ENCODE measurements around the gene SLC6A20.

Gene SLC6A20

DNA sequence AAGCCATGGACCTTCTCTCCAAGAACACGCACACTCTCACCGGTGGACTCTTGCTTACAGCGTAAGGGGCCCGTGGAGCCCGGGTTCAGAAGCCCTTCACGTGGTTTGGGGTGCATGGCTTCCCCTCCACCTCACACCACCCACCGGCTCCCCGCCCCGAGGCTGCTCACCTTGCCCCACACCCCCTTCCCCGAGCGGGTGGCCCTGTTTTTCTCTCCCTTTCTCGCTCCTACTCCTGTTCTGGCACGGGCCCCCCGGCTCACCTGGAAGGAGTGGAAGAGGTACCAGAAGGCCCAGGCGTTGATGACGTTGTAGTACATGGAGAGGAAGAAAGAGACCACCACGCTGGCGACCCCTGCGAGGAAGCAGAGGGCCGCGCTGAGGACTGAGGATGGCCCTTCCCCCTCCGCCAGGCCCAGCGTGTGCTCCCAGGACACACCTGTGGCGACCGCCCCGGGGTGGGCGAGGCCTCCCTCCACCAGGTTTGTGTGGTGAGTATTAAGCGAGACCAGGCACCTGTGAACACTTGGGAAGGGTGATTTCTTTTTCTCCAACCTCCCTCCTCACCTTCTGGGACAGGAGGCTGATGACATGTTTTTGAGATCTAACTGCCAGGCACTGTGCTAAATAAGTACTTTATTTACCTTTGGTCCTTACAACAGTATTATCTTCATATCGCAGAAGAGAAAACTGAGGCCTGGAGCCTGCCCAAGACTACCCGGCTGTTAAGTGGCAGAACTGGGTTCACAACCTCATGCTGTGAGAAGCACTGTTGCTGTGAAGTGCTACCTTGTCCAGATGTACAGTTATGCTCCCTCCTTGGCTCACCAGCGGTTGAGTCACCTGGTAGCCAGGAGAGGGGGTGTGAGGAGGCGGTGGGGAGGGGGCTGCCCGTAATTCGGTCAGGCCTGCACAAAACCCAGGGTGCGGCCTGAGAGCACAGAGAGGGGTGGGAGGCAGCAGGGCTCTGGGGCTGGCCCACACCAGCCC lies 16.3 kb downstream of the SLC6A20 start:
- no peak for DNase-seq (ENCODE audit: low read depth in 2 of 2)

DNA sequence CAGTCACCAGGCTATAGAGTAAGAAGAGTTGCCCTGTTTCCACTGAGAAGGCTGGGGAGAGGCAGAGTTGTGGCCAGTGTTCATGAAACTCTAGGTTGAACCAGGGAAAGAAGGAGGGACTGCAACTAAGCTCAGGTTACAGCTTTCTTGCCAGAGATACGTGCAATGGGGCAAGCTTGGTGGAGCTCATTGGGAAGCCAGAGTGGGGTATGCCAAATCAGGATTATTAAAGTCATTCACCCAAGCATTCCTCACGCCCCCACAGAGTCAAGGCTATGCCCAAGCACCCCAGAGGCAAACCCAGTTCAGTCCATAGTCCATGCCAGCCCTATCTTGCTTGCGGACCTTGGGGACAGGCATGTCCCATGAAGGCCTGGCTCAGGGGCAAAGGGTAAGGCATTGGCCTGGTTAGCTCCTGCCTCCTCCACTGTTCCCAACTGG lies 17.6 kb downstream of the SLC6A20 start:
- DNase-seq (ENCODE audit: low read depth in 2 of 2) = no peak

DNA sequence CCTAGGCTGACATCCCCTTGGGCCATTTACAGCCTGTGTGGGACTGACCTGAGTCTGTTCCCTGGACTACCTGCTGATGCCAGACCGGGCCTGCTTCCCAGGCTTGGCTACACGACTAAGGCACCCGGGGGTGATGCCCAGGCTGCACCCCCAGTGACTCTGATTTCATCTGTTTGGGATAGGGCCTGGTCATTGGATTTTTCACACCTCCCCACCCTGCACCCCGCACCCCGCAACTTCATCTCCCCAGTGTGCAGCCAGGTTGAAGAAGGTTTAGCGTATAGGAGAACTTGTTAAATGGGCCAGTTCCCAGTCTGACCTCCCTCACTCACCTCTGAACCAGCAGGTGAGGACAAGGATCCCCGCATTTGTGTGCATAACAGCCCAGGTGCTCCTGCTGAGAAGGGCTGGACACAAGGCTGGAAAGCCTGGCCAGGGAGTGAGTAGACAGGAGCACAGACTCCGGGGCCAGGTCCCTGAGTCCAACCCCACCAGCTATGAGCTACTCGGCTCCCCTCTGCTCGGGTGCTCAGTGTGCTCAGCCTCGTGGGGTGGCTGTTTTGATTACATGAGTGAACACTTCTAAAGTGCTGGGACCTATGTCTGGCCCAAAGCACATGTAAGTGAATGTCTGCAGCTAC lies 18.5 kb downstream of the SLC6A20 start:
- no peak for DNase-seq (ENCODE audit: low read depth in 2 of 2)

DNA sequence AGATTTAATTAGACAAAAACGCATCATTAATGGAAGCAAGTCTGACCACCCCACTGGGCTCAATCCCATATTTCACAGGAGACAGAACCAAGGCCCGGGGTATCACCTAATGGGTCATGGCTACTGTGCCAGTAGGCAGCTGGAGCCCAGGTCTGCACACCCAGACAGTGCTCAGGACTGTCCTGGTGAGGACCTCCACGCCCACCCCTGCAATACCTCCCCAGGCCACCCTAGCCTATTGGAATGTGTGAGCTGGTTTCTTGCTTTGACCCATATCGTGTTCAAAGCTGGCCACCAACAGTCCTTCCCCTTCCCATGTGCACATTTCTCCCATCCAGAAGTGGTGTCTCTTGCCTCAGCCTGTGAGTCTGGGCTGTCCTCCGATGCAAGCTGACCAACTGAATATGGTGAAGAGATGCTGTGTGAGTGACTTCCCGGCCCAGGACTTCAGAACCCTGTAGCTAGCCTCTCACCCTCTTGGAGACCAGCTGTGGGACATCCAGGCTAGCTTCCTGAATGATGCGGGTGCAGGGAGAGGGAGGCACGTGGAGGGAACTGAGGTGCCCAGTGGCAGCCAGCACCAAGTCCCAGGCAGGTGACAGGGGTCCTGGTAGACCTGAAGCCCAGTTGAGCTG lies 19.1 kb downstream of the SLC6A20 start:
- no peak for DNase-seq (ENCODE audit: low read depth in 2 of 2)

DNA sequence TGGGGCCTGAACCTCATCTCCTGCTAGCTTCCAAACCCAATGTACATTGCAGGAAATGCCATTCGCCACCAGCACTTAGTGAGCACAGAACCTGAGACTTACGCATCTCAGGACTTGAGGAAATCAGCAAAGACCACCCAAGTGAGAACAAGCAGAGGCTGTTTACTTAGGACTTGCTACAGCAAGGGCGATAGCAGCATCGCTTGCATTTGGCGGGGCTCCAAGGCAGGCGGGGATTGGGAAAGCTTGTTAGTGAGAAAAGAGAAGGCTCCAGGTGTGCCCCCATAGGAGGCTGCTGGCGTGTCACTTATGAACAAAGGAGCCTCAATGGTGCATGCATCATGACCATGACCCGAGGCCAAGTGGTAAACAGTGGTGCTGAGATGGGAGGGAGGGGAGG lies 19.7 kb downstream of the SLC6A20 start:
- DNase-seq (ENCODE audit: low read depth in 2 of 2) = no peak

DNA sequence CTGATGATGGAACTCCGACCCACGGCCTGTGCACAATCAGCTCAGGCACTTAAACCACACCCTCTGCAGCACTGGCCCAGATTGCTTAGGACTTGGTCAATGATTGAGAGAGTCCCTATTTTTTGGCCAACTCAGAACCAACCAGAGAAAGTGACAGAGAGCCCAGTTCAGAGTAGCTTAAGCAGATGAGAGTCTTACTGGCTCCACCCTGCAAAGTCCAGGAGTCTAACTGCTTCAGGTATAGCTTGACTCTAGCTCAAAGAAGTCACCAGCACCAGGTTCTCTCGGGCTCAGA lies 20.1 kb downstream of the SLC6A20 start:
- DNase-seq (ENCODE audit: low read depth in 2 of 2) = no peak

DNA sequence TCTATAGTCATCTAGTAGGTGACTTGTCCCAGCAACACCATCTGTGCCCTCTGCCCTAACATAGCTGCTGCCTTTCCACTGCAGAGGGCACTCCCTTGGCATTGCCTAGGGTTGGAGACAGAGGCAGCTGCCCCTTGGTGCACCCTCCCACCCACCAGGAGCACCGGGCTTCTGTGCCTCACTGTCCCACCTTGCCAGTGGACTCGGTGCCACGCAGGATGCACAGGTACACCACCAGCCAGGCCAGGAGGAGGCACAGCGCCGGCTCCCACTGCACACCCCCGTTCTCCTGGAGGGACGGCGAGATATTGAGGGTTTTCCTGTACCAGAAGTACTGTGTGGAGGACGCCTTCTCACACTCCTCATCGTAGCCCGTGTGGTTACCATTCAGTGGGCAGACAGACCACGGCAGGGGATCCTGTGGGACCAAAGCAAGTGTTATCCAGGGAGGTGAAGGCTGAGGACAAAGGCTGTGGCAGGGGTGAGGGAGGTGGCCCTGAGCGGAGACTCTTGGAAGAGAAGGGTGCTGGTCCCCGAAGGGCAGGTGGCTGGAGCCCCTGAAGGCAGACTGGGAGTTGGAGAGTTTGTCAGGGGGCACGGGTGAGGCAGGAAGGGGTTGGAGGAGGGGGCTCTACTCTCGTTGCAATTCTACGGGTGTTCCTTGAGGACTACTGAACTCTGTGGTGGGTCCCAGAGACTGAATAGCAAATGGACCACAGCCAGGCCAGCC lies 20.6 kb downstream of the SLC6A20 start:
- DNase-seq (ENCODE audit: low read depth in 2 of 2) = no peak

DNA sequence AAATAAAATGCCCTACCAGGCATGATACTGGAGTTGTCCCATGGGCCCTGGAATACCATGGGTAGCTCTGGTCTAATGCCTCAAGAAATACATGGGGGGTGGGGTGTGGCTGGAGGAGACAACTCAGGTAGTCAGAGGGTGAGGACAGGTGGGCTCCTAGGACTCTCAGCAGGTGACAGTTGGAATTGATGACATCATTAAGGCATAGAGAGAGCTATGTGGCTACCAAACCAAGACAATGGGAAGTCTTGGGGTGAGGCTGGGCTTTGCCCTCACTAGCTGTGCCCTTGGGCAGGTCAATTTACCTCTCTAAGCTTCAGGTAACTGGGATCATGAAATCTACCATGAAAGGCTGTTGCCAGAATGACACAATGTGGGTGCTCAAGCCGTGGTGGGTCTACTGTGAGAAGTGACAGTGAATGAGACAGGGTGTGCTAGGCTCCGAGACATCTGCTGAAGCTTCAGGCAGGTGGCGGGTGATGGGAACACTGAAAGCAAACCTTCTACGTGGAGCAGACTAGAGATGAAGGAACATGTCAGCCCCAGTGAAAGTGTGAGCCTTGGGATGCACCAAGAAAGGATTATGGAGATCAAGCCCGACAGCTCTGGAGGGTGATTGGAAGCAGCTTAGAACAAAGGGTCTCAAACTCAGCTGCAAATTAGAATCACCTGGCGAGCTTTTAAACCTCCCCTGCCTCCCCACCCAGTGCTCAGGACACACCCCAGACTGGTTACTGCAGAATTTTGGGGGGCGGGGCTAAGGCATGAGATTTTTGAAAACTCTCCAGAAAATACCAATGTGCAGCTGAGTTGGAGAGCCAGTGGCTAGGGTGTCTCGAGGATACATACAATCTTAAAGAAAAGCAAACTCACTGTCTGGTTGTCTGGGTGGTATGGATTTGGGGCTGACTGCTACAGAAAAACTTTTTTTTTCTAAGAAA lies 21.5 kb downstream of the SLC6A20 start:
- DNase-seq (ENCODE audit: low read depth in 2 of 2) = no peak

DNA sequence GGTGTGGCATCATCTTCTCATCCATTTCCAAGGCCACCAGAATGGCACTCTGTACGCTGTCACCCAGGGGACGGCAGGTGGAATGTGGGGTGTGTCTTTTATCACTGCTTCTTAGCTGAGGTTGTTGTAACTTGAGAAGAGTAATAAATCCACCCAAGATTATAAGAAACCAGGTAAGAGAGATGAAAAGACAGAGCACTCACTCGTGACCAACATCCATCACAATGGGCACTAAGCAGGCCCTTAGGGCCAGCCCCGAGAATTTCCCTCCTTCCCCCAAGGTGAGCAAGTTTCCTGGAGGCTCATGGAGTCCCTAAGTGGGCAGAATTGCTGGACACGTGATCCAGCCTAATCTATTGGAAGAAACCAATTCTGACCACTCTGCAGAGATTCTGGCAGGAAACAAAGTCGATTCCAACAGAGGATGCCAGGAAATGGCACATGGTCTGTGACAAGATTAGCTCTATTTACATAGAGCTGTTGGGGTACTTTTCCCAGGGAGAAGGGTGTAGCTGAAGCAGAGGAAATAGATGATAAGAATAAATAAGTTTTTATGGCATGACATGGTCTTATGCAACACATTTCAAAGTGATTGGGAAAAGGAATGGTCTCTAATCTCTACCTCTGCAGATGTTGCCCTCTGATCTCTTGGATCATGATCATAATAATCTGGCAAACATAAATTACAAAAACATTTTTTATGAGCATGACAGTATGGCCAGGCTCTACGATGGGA lies 22.5 kb downstream of the SLC6A20 start:
- DNase-seq (ENCODE audit: low read depth in 2 of 2) = no peak

DNA sequence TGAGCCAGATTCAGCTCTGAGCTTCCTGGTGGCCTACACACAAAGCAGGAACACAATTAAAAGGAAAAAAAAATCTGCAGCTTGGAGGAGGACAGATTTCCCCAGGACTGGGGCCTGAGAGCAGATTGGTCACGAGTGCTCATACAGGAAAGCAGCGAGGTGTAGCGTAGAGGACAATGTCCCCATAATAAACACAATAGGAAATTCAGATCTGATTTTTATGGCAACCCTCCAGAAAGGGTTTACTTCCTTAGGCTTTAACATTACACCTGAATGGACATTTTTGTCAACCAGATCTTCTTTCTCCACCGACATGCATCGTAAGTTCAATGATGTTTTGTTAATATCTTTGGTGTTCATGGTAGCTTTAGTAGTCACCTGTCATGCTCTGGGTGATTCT lies 23.3 kb downstream of the SLC6A20 start:
- DNase-seq (ENCODE audit: low read depth in 2 of 2) = no peak

DNA sequence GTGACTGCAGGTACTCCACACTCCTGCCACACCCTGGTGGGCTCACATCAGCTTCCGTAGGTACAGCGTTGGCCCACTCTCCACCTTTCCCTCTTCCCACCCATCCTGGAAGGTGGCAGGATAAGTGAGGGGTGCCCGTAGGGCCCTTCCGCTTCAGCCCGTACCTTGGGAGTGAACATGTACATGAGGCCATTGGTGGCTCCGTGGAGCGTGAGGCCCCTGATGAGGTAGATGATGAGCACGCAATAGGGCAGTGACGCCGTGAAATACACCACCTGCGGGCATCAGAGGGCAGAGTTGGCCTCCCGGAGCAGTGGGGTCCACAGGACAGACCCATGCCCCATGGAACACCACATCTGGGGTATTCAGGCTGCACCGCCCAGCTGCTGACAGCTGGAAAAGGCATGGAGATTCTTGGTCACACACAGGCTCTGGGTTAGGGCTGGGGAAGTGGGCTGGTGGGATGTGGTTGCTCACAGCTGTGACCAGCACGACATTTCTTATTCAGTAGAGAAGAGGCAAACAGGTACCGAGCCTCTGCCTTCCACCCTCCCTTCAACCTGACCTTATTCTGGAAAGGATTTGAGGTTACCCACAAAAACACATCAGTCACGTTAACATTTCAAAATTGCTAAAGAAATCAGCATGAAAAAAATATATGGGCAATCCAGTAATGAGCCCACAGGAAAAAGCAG lies 23.8 kb downstream of the SLC6A20 start:
- DNase-seq (ENCODE audit: low read depth in 2 of 2) = no peak

DNA sequence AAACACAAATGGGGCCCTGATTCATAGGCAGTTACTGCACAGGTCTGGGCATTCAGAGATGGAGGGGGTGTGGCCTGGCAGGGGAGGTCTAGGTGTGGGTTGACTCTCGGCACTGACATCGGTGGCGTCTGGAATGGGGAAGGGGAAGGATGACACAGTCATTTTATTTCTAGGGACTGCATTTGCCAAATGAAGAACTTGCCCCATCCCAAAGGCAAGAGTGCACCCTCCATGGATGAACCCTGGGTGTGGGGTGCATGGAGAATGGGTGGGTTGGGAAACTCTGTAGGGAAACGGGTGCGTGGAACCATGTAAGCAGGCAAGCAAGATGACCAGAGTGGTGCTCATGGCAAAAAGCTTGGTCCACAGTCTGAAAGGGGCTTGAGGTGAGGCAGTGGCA lies 24.5 kb downstream of the SLC6A20 start:
- DNase-seq (ENCODE audit: low read depth in 2 of 2) = no peak

DNA sequence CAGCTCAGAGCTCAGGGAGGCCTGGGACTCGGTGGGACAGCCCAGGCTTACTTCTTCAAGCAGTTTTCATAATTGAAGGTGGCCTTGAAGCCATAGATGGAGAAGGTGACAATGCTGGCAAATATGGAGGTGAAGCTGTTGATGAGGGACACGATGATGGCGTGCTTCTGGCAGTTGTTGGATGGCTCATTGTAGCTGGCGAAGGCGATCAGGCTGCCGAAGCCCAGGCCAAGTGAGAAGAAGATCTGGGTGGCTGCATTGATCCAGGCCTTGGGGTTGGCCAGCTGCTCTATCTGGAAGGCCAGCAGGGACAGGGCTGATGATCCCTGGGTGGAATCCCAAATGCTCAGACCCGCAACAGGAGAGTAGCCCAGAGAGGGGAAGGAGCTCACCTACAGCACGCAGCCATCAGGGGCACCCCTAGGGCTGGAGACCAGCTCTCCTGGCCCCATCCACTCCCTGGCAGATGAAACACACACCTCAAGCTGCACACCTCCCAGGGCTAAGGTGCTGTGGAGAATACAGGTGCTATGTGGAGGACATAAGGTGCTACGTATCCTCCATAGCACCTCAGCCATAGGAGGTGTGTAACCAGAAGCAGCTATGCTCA lies 25.1 kb downstream of the SLC6A20 start:
- no peak for DNase-seq (ENCODE audit: low read depth in 2 of 2)

DNA sequence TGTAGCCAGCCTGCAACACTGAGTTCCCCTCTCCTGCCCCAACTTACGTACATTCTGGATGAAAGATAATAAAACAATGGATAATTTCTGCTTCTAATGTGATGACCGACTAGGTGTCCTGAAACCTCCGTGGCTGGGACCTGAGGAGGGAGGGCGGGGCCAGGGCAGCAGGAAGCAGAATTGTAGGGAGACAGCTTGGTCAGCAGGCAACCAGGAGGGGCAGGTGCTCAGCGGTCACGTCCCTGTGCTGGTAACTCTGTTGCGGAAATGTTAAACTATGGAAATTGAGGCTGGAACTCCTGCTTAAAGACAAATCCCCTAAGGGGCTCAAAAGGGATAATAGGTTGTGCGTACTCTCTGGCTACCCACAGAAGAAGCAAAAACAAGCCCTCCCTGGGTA lies 30.4 kb downstream of the SLC6A20 start:
- DNase-seq (ENCODE audit: low read depth in 2 of 2) = no peak

DNA sequence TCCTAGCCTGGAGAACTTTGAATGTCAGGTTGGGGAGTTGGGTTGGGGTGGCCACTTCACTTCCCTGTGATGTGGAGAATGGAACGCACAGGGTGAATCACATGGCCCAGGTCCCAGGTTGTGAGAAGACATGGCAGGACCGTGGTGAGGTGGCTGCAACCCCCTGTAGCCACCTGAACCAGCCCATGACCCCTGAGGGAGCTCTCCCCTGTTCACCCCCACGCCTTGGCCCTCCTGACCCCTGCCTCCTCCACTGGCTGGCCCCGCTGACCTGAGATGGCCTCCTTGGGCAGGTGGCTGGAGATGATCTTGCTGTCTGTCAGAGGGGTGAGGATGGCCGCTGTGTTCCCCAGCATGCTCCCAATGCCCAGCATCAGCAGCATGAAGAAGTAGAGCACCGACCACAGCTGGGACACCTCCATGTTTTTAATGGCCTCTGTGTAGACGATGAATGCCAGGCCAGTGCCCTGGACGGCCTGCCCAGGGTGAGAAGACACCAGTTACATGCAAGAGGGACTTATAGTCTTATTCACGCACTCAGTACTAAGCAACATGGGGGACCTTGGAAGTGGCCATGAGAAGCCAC lies 31.0 kb downstream of the SLC6A20 start:
- no peak for DNase-seq (ENCODE audit: low read depth in 2 of 2)

DNA sequence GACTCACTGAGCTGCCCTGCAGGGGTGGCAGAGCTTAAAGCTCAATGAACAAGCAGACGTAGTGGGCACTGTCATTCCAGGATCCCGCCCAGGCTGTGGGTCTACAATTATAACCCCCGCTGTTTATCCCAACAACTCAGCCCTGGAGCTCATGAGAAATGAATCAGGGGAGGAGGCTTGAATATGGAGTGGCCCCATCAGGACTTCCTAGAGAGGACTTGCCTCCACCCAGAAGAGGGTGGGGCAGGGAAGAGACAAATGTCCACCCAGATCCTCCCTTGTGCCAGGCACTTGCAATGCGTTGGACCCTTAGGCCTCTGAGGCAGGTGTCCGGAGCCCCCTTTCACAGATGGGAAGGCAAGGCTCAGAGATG lies 33.0 kb downstream of the SLC6A20 start:
- no peak for DNase-seq (ENCODE audit: low read depth in 2 of 2)

DNA sequence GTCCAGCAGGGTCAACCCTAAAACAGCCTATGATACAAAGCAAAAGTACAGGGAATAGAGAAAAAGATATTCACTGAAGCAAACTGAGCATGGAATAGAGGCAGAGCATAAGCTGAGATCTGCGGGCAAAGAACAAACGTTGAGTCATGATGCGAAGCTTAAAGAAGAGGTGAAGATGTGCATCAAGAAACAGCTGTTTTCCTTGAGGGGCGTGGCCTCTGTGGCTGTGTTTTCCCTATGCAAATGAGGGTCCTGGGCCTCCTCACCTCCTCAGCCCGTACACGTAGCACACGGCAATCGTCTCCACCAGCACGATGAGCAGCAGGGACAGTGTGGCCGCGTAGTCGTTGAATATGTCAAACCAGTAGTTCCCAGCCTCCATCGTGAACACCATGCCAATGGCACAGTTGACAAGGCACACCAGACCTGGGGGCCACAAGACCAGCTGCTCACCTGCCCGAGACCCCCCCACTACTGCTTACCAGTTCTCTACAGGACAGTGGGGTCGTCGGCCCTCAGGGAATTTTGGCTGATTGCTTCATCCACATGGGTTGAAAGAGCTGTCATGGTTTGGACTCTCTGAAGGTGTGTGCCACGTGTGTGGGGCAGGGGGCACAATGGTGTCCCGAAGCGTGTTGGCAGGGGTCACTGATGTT lies 33.6 kb downstream of the SLC6A20 start:
- no peak for DNase-seq (ENCODE audit: low read depth in 2 of 2)

DNA sequence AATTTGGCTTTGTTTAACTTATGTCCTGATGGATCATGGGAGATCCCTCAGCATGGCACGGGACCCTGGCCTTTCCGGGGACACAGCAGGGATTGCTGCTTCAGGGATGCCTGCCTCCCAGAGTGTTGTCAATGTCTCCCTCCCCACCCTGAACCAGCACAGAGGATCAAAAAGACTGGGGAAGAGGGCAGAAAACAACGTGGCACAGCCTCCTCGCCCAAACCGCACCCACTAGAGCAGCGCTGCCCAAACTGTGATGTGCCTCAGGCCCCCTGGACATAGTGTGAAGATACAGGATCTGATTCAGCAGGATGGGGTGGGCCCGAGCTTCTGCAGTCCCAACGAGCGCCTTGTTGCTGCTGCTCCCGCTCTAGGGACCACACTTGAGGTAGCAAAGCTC lies 34.5 kb downstream of the SLC6A20 start:
- DNase-seq (ENCODE audit: low read depth in 2 of 2) = no peak
